HuH-7 (cell line): ENCODE results near the gene EPSTI1.
"Not testable (repeated sequence)": the region's sequence is repeated elsewhere in the genome, so short reads cannot be mapped to it uniquely, and the experiment has no call there.

Experiments used
- DNase-seq: peaks from one replicate; pipeline ENCODE4 v3.0.0; 2011; ENCODE audit warnings: low spot score

Gene EPSTI1

GRCh38 chr13:42893214-42893671 lies 98.8 kb downstream of the EPSTI1 start:
- no peak for DNase-seq

- DNase-seq: no peak
Measured at GRCh38 chr13:42892760-42893159, 99.3 kb downstream of the EPSTI1 start.

GRCh38 chr13:42891591-42891990 lies 100.5 kb downstream of the EPSTI1 start:
- DNase-seq: no peak

- no peak for DNase-seq
Measured at GRCh38 chr13:42885325-42885724, 106.7 kb downstream of the EPSTI1 start.

GRCh38 chr13:42883771-42884467 lies 108.1 kb downstream of the EPSTI1 start:
- no peak for DNase-seq

- no peak for DNase-seq
Measured at GRCh38 chr13:42883142-42883541, 108.9 kb downstream of the EPSTI1 start.

GRCh38 chr13:42880056-42880605 lies 111.9 kb downstream of the EPSTI1 start:
- no peak for DNase-seq

GRCh38 chr13:42878721-42879120 lies 113.3 kb downstream of the EPSTI1 start:
- no peak for DNase-seq

GRCh38 chr13:42876887-42877545 lies 115.0 kb downstream of the EPSTI1 start:
- no peak for DNase-seq

- DNase-seq: no peak
Measured at GRCh38 chr13:42876270-42876714, 115.7 kb downstream of the EPSTI1 start.

GRCh38 chr13:42875475-42876269 lies 116.4 kb downstream of the EPSTI1 start:
- DNase-seq: no peak

- DNase-seq: no peak
Measured at GRCh38 chr13:42874221-42874620, 117.8 kb downstream of the EPSTI1 start.

- DNase-seq: no peak
Measured at GRCh38 chr13:42873081-42873480, 119.0 kb downstream of the EPSTI1 start.

- no peak for DNase-seq
Measured at GRCh38 chr13:42867232-42867631, 124.8 kb downstream of the EPSTI1 start.

GRCh38 chr13:42865768-42866102 lies 126.3 kb downstream of the EPSTI1 start:
- DNase-seq: no peak

GRCh38 chr13:42864952-42865767 lies 126.9 kb downstream of the EPSTI1 start:
- DNase-seq: no peak

- DNase-seq: not testable (repeated sequence)
Measured at GRCh38 chr13:42862370-42862769, 129.7 kb downstream of the EPSTI1 start.

- no peak for DNase-seq
Measured at GRCh38 chr13:42860485-42860884, 131.6 kb downstream of the EPSTI1 start.

GRCh38 chr13:42859760-42860159 lies 132.3 kb downstream of the EPSTI1 start:
- DNase-seq: no peak

- DNase-seq: no peak
Measured at GRCh38 chr13:42855410-42855809, 136.6 kb downstream of the EPSTI1 start.

GRCh38 chr13:42852136-42852535 lies 139.9 kb downstream of the EPSTI1 start:
- DNase-seq: no peak

- no peak for DNase-seq
Measured at GRCh38 chr13:42849200-42849599, 142.8 kb downstream of the EPSTI1 start.
